PC-3 (cell line): ENCODE measurements around the gene DOCK10. TPM values are rescaled to one million over a fixed set of nuclear protein-coding genes. Genes with fewer than 3 reads are reported as not detected.

Experiments used
- ATAC-seq: fragments of 200-7000 bp; cut with Tn5 transposase; 2 replicates; pipeline ENCODE4 v1.9.1; 2020; ENCODE audit warnings: mild to moderate bottlenecking, moderate library complexity
- BruUV-seq: library from RNA; stranded (reverse); fragments of 400-500 nt; replicated peaks from 2 replicates; lab custom pipeline; 2021; lab: Mats Ljungman, UMichigan
- CTCF ChIA-PET: fragments of 300-600 bp; sonication (Branson Sonifier 250); formaldehyde crosslinking; loops from one replicate; lab custom pipeline; 2022; ENCODE audit warnings: antibody characterized with exemption; lab: Charles Lee
- POLR2A ChIA-PET: fragments of 300-600 bp; sonication (Branson Sonifier 250); formaldehyde crosslinking; loops from one replicate; lab custom pipeline; 2022; ENCODE audit warnings: antibody characterized with exemption; ENCODE audit not compliant: unreplicated experiment; lab: Charles Lee
- DNase-seq: peaks from one replicate; pipeline ENCODE4 v3.0.0-alpha.2; 2015
- H2AFZ ChIP-seq: fragments of 300-600 bp; sonication (generic); 2 replicates; pipeline ENCODE4 v1.6.0; 2016; ENCODE audit warnings: antibody characterized with exemption, low read length
- H3F3A ChIP-seq: fragments of 300-600 bp; sonication (generic); one replicate; pipeline ENCODE4 v1.6.0; 2017; ENCODE audit warnings: antibody characterized with exemption, low read length, control low read depth, mild to moderate bottlenecking; ENCODE audit not compliant: unreplicated experiment
- H3K27ac ChIP-seq: fragments of 300-600 bp; sonication (generic); 2 replicates; pipeline ENCODE4 v1.5.1; 2016; ENCODE audit warnings: mild to moderate bottlenecking, low read length
- H3K27me3 ChIP-seq: fragments of 300-600 bp; sonication (generic); 2 replicates; pipeline ENCODE4 v1.6.1; 2016; ENCODE audit warnings: low read length, mixed read lengths
- H3K36me3 ChIP-seq: fragments of 300-600 bp; sonication (generic); 2 replicates; pipeline ENCODE4 v1.6.1; 2016; ENCODE audit warnings: low read depth, mixed run types, low read length, mixed read lengths
- H3K4me1 ChIP-seq: fragments of 300-600 bp; sonication (generic); 2 replicates; pipeline ENCODE4 v1.5.1; 2016; ENCODE audit warnings: low read length; ENCODE audit not compliant: insufficient read depth
- H3K4me2 ChIP-seq: fragments of 300-600 bp; sonication (generic); 2 replicates; pipeline ENCODE4 v1.6.0; 2016; ENCODE audit warnings: low read length
- H3K4me3 ChIP-seq: fragments of 300-600 bp; sonication (generic); 2 replicates; pipeline ENCODE4 v1.5.1; 2016; ENCODE audit warnings: mild to moderate bottlenecking, low read length, mixed read lengths
- H3K79me2 ChIP-seq: fragments of 300-600 bp; sonication (generic); 2 replicates; pipeline ENCODE4 v1.6.1; 2017; ENCODE audit warnings: low read length, mixed read lengths
- H3K9ac ChIP-seq: fragments of 300-600 bp; sonication (generic); 2 replicates; pipeline ENCODE4 v1.6.0; 2016; ENCODE audit warnings: mild to moderate bottlenecking, low read length
- H3K9me2 ChIP-seq: fragments of 300-600 bp; sonication (generic); replicated peaks from 2 replicates; pipeline ENCODE4 v1.6.1; 2016; ENCODE audit warnings: mixed run types, low read length, mixed read lengths
- H3K9me3 ChIP-seq: fragments of 300-600 bp; sonication (generic); 2 replicates; pipeline ENCODE4 v1.6.1; 2016; ENCODE audit warnings: low read length, mixed read lengths
- H4K20me1 ChIP-seq: fragments of 300-600 bp; sonication (generic); 2 replicates; pipeline ENCODE4 v1.6.1; 2016; ENCODE audit warnings: low read length, mixed read lengths
- CTCF ChIP-seq: fragments of 300-600 bp; sonication (generic); conservative IDR thresholded peaks from 2 replicates; pipeline ENCODE4 v1.5.1; 2017; ENCODE audit warnings: antibody characterized with exemption, low read depth, mild to moderate bottlenecking, low read length
- EZH2 ChIP-seq: fragments of 300-600 bp; sonication (generic); IDR thresholded peaks from one replicate; pipeline ENCODE4 v1.6.1; 2017; ENCODE audit warnings: antibody characterized with exemption, mild to moderate bottlenecking, low read length; ENCODE audit not compliant: unreplicated experiment
- EZH2phosphoT487 ChIP-seq: fragments of 300-600 bp; sonication (generic); IDR thresholded peaks from 2 replicates; pipeline ENCODE4 v1.6.1; 2018; ENCODE audit warnings: mild to moderate bottlenecking, antibody characterized with exemption, low read length, borderline replicate concordance
- intact Hi-C: fragments of 100-400 bp; cut with micrococcal nuclease; formaldehyde crosslinking; loops from 2 replicates; pipeline ENCODE4 v1.9.0; 2023
- total RNA-seq: library from RNA; depleted of rRNA; stranded (reverse); fragments of >200 nt; gene quantifications from 2 replicates; pipeline ENCODE4 v1.2.3, GENCODE V29; 2014

The DOCK10 gene
- total RNA-seq, 1 experiment from 2014 or later = 23.1 TPM

- intact Hi-C loops = no loop called here
- POLR2A ChIA-PET = no interaction called here
- DNase-seq = no peak
- Histone ChIP-seq H3K9me2 (no peaks in the 10 kb centered on the region), H3K36me3 (no peaks in the 10 kb centered on the region), H3K27me3 (no peaks in the 10 kb centered on the region), H3K9me3 (no peaks in the 10 kb centered on the region), H3K4me3 (no peak overlapping the region), H3K4me2 (no peak overlapping the region), H2AFZ (no peak overlapping the region), H3K27ac (no peak overlapping the region), H3K79me2 (no peaks in the 10 kb centered on the region), H3F3A (no peaks in the 10 kb centered on the region), H3K4me1 (no peaks in the 10 kb centered on the region), H4K20me1 (no peaks in the 10 kb centered on the region), H3K9ac (no peak overlapping the region)
- CTCF ChIA-PET = no interaction called here
- no TSS peak for BruUV-seq
- no peak for TF ChIP-seq EZH2
- ATAC-seq = no peak
Observed at GRCh38 chr2:225074366-225074765, 32.1 kb upstream of the DOCK10 start.

- no TSS peak for BruUV-seq
- Histone ChIP-seq H3K79me2 (no peaks in the 10 kb centered on the region), H3K27ac (no peak overlapping the region), H3K27me3 (no peaks in the 10 kb centered on the region), H3K9ac (no peak overlapping the region), H4K20me1 (no peaks in the 10 kb centered on the region), H3K36me3 (no peaks in the 10 kb centered on the region), H3F3A (no peaks in the 10 kb centered on the region), H3K4me3 (no peak overlapping the region), H3K4me1 (no peaks in the 10 kb centered on the region), H3K9me2 (no peaks in the 10 kb centered on the region), H3K4me2 (no peak overlapping the region), H2AFZ (no peak overlapping the region), H3K9me3 (0 out of 2 replicates have a peak, but pooled peaks cover 5% of the 10 kb centered on the region)
- ChIA-PET POLR2A (no interaction called here), CTCF (interaction anchor here (0.5 kb wide), 1 partner anchor 1526 kb away, joined by 3 read pairs; no protein-coding TSS in a partner anchor)
- TF ChIP-seq EZH2 (no peak), EZH2phosphoT487 (no peak), CTCF (no peak)
- no peak for DNase-seq
- intact Hi-C loops = no loop called here
- no peak for ATAC-seq
Observed at GRCh38 chr2:225073198-225073597, 30.9 kb upstream of the DOCK10 start.

- intact Hi-C loops = no loop called here
- Histone ChIP-seq H2AFZ (no peak overlapping the region), H3K36me3 (no peaks in the 10 kb centered on the region), H3K4me2 (no peak overlapping the region), H3K4me1 (no peaks in the 10 kb centered on the region), H3K27me3 (no peaks in the 10 kb centered on the region), H3K4me3 (no peak overlapping the region), H3K9ac (no peak overlapping the region), H3K27ac (no peak overlapping the region), H4K20me1 (no peaks in the 10 kb centered on the region), H3K9me2 (no peaks in the 10 kb centered on the region), H3K9me3 (0 out of 2 replicates have a peak, but pooled peaks cover 5% of the 10 kb centered on the region), H3K79me2 (no peaks in the 10 kb centered on the region), H3F3A (no peaks in the 10 kb centered on the region)
- CTCF ChIA-PET = no interaction called here
- TF ChIP-seq EZH2 (no peak), CTCF (no peak), EZH2phosphoT487 (no peak)
- BruUV-seq = no TSS peak
- DNase-seq (no peak), ATAC-seq (no peak)
- POLR2A ChIA-PET = no interaction called here
Observed at GRCh38 chr2:225072444-225072843, 30.2 kb upstream of the DOCK10 start.
